ENCODE measurements around the gene NAPB. TPM values are rescaled to one million over a fixed set of nuclear protein-coding genes. Genes with fewer than 3 reads are reported as not detected.
"Not testable (repeated sequence)": the region's sequence is repeated elsewhere in the genome, so short reads cannot be mapped to it uniquely, and the experiment has no call there.

The NAPB gene
- polyA plus RNA-seq, 4 donors, result 13.5 to 24.5 (median 19.3) TPM

DNA sequence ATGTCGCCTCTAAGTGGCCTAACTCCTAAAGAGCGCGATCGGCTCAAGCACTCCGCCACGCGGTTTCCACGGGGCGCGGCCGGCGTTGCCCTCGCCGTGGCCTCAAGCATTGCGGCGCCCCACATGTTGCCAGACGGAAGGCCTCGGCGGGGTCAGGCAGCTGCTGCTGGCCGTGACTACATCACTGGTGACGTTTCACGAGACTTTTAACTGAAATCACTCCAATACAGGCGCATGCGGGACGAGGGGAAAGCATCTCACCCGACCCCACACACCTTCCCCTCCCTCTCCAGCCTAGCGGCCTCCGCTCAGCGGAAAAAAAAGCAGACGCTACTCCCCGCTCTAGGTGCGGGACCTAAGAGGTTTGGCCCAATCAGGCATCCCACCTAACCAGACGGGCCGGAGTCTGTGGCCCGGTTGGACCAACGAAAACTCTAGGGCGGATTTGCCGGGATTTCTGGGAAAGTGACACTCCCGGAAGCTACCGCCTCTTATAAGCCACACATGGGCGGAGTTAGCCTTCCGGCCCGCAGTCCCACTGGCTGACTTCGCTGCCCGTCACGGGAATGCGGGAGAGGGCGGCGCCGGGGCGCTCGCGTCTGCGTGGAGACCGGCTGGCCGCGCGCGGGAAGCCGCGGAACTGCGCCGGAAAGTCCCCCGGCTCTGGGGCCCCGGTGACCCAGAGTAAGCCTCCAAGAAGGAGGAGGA is 70.9 kb downstream of the NAPB start, which contains the start of gene NXT1:
Gene NXT1, plus strand, starts transcription at position 596 of the 708 bp plus-strand sequence. CDS start 3,251 bp downstream, outside the sequence.
- peak; percentile 94 to 98 (median 96) for DNase-seq (ENCODE audit: low read depth in 4 of 4, low spot score in 3 of 4)

DNA sequence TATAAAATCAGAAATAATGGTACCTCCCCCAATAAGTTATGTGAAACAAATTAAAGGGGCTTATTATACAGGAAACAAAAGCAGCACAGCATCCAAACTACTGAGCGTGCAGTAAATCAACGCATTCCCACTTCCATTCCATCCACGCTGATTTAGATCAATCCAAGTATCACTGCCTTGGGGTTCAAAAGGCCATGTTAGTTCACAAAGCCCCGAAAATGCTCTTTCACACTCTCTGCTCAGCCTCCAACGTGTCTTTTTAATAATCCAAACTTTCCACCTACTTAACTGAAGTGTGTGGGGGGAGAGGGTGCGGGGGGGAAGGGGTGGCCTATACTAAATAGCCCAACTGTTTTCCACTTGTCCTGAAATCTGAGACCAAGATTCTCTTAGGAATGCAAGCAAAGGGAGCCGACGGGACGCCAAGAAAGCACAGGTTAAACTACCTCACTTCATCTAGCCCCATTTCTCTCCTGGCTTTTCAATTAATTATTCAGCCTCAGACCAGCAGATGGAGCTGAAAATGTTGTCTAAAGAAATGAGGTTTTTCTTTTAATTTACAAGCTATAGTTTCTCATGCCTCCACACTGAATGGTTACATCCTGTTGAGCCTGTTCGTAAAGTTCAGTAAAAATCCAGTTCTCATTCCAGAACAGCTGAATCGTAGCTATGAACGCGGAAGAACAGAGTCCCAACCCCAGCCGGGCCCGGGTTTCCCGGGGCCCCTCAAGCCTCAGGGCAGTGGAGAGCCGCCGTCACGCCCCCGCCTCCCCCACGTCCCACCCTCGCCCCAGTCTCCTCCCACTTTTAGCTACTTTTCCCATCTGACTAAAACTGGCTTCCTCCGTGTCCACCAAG is 71.7 kb downstream of the NAPB start:
- peak; percentile 67 to 79 (median 73) for DNase-seq (ENCODE audit: low read depth in 4 of 4, low spot score in 3 of 4)

DNA sequence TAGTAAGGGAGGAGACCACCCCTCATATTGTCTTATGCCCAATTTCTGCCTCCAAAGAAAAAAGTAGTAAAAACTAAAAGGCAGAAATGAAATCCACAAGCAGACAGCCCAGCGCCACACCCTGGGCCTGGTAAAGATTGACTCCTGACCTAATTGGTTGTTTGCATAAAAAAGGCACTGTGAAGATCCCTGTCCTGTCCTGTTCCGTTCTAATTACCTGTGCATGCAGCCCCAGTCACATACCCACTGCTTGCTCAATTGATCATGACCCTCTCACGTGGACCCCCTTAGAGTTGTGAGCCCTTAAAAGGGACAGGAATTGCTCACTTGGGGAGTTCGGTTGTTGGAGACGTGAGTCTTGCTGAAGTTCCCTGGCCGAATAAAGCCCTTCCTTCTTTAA is 72.8 kb downstream of the NAPB start:
- DNase-seq (ENCODE audit: low read depth in 4 of 4, low spot score in 3 of 4), result not testable (repeated sequence)

DNA sequence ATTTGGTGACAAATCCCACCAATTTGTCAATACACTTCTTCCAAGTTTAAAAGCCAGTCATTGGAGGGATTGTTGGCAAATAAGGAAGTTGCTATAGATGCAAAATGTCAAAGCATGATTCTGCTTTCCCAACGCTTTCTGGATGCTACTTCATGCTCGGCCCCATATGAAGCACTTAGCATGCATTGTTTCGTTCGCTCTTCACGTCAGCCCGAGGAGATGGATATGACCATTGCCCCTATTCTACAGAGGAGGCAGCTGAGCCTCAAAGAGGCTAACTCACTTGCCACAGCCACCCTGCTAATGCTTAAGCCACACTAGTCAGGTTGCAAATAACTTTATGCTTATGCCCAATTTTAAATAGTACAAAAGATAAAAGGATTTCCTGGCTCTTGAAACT is 73.5 kb downstream of the NAPB start:
- no peak for DNase-seq (ENCODE audit: low read depth in 4 of 4, low spot score in 3 of 4)

DNA sequence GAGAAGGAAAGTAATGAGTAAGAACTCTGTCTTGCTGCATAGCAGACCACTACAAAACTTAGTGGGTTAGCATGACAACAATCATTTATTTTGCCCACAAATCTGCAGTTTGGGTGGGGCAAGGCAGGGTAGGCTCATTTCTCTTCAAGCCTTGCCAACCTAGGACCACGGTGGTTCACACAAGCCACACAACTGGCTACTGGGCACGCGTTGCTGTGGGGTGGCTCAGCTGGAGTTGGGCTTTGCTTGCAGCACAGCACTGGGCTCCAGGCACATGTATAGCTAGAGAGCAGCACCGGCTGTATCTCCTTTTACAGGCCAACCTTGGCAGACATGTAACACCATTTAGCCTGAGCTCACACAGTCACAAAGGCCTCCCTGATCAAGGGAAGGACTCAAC is 75.3 kb downstream of the NAPB start:
- no peak for DNase-seq (ENCODE audit: low read depth in 4 of 4, low spot score in 3 of 4)

DNA sequence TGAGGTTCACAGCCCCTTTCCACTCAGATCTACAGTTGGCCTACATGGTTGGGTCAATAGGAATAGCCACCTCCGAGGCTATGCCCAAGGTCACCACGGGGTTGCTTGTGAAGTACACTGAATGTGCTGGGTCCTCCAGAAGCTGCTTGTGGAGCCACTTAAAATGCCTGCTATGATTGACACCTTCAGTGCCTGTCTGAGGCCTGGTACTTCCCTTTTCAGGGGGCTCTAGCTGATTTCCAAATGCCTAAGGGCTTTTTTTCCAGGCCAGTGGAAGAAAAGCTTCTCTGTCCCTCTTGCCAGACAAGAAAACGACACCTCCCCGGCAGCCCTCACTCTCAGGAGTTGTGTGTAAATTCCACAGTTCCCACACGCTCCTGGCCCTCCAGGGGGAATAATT is 77.0 kb downstream of the NAPB start:
- DNase-seq (ENCODE audit: low read depth in 4 of 4, low spot score in 3 of 4), result no peak

DNA sequence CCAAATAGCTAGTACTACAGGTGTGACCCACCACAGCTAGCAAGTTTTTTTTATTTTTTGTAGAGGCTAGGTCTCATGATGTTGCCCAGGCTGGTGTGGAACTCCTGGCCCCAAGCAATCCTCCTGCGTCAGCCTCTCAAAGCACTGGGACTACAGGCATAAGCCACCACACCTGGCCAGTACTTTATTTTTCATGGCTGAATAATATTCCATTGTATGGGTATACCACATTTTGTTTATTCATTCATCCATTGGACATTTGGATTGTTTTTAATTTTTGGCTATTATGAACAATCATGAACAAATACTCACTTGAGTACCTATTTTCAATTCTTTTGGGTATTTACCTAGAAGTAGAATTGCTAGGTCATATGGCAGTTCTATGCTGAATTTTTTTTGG is 77.7 kb downstream of the NAPB start:
- no peak for DNase-seq (ENCODE audit: low read depth in 4 of 4, low spot score in 3 of 4)

DNA sequence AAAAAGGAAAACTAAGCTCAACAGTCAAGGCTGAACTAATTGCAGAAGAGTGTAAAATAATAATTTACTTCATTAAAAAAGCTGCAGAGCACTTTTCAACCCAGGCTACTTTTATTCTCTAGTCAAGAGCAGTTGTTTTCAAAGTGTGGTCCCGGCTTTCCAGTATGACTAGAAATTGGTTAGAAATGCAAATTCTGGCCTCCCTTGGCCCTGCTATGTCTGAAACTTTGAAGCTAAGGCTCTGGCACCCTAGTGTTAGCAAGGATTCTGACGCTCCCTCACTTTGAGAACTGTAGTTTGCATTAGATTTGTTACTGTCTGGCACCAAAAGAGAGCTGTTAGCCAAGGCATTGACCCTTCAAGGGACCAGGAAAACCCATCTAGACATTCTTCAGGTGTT is 80.2 kb downstream of the NAPB start:
- DNase-seq (ENCODE audit: low read depth in 4 of 4, low spot score in 3 of 4), result no peak

DNA sequence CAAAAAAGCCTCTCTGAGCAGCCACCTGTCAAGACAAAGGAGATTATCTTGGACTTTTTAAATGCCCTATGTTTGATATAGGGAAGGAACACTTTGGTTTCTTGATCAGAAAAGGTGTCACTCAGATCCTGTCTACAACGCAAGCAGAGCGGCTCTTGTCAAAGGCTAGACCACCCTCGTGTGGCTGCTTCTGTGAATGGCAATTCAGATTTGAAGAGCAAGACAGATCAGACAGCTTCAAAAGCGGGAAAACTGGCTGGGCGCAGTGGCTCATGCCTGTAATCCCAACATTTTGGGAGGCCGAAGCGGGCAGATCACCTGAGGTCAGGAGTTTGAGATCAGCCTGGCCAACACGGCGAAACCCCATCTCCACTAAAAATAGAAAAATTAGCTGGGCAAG is 80.8 kb downstream of the NAPB start:
- peak in 2 of 4 donors; percentile 39 to 44 for DNase-seq (ENCODE audit: low read depth in 4 of 4, low spot score in 3 of 4)

DNA sequence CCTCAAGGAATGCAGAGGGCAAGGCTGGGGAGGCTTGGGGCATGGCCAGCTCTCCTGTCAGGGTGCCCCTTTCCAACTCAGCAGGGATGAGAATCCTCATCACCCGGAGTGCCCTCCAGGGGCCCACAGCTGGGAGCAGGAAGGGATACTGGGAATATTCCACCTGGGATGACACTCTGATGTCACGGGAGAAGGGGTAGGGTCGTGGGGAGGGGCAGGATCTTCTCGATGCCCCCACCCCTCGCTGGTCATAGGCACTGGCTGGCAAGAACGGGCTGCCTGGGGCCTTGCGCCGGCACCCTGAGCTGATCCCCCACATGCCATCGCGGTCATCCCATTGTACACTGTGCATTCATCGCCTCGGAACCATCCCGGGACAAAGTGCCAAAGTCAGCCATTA is 81.3 kb downstream of the NAPB start:
- no peak for DNase-seq (ENCODE audit: low read depth in 4 of 4, low spot score in 3 of 4)

DNA sequence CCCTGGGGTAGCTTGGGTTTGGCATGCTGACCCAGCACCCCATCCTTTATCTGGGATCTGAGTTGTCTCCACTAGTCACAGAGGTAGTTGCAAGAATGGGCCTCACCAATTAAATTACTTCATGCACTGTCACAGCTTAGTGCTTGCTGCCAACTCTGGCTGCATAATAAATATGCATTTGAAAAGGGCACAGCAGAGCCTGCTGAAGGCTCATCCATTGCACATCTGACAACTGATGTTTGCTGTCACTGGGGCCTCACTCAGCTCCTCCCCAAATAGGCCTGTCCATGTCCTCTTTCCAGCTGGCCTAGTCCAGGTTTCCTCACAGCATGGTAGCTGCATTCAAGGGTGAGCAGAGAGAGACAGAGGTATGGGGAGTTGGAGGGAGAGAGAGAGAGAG is 84.0 kb downstream of the NAPB start:
- DNase-seq (ENCODE audit: low read depth in 4 of 4, low spot score in 3 of 4), result no peak

DNA sequence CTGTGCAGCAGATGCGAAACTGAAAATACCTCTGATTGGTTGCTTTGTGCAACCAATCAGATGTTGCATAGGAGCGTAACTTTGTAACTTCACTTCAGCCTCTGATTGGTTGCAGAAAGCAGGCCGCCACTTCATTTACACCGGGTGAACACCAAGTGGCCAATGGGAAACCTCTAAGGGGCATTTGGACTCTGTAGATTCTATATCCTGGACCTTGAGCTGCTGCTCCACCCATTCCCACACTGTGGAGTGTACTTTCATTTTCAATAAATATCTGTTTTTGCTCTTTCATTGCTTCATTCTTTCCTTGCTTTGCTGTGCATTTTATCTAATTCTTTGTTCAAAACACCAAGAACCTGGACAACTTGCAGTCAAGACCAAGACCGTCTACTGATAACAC is 84.8 kb downstream of the NAPB start:
- no peak for DNase-seq (ENCODE audit: low read depth in 4 of 4, low spot score in 3 of 4)

DNA sequence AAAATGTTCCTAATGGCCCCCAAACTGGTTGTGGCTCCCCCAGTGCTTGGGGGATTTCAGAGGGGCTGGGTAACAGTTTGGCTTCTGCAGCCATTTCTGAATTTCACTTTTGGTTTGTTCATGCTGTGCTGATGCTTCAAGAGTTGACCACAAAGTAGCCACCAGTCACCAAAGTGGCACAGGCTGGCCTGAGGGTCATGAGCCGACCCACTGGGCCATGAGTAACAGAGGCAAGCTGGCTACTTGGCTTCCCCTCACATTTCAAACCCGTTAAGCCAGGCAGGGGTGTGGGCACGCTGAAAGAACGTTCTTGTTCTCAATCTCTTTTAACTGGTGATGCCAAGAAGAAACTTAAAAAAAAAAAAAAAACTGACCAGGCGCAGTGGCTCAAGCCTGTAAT is 85.8 kb downstream of the NAPB start:
- no peak for DNase-seq (ENCODE audit: low read depth in 4 of 4, low spot score in 3 of 4)

DNA sequence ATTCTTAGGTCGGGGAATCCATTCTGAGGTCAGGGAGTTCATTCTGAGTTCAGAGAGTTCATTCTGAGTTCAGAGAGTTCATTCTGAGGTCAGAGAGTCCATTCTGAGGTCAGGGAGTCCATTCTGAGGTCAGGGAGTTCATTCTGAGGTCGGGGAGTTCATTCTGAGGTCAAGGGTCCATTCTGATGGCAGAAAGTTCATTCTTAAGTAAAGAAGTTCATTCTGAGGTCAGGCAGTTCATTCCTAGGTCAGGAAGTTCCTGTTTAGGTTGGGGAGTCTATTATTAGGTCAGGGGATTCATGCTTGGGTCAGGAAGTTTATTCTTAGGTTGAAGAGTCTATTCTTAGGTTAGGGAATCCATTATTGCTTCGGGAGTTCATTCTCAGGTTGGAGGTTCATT is 87.2 kb downstream of the NAPB start:
- no peak for DNase-seq (ENCODE audit: low read depth in 4 of 4, low spot score in 3 of 4)

DNA sequence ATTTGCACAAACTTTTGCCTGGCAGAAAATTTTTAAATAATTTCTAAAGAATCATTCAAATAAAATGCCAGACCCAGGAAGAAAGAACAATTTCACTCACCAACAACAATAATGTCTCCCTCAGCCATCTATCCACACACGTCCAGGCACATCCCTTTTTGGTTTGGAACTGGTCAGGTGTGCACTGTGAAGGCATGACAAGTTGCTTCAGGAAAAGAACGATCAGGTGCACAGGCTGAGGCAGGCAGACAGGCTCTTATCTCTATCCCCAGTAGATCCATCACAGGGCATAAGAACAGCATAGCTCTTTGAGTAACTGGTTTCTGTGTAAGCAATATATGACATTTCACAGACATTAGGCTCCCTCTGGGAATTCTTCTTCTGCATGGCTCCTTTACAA is 88.8 kb downstream of the NAPB start:
- DNase-seq (ENCODE audit: low read depth in 4 of 4, low spot score in 3 of 4), result no peak

DNA sequence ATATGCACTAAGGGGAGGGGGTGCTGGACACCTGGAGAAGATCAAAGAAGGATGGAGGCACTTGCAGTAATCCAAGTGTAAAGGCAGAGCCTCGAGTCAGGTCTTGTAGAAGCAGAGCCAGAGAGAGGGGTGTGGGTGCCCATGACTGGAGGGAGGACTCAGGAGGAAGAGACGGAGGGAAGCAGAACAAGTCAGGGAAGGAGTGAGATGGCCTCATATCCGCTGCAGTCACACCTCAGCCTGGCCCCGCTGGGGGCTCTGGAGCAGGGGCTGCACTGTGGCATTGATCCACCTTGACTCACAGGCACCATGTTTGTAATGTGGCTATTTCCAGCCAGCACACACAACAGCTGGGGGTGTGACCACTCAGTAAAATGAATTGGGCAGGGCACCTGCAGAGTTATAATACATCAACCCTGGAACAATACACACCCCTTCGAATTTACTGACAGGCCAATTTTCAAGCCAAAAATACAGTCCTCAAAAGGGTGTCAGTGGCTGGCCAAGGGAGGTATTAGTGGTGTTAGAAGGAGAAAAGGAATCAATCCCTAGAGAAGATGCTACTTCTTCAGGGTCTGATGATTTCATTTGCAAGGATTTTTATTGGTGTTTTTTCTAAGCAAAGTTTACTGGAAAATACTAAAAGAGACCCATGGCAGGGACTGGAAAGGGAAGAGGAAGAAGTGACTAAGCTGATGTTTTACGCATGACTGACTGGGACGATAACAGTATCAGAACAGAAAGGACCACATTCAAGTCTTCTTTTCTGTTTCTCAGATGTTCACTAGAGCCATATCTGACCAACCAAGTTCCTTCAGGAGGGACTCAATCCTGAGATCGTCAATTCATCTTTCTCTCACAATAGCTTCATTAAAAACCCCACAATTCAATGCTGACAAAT is 89.6 kb downstream of the NAPB start:
- no peak for DNase-seq (ENCODE audit: low read depth in 4 of 4, low spot score in 3 of 4)

DNA sequence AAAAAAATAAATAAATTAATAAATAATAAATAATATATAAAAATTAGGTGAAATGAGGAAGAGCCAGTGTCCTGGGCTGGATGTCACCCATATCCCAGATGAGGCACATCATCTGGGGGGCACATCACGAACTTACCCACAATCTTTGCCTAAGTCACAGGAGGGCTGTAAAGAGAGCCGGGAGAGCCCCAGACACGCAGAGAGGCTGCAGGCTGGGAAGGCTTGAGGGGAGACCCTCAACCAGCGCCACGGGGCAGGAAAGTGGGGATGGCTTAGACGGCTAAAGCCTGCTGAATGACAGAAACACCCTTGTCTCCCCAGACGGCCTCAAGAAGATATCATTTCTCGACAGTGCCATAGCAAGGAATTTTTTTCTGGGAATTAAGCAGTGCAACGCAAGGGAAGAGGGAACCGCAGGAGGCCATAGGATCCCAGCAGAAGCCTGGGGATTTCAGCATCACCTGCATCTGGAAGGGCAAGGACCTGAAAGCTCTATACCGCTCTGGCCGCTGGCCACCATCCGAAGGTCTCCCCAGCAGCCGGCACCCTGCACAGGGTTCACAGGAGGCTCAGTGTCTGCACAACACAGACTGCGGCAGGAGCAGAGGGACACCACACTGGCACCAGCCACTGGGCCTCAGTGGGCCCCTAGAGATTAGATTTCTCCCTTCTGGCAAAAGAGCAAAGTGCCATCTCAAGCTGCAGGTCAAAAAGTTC is 93.5 kb downstream of the NAPB start:
- DNase-seq (ENCODE audit: low read depth in 4 of 4, low spot score in 3 of 4), result no peak

DNA sequence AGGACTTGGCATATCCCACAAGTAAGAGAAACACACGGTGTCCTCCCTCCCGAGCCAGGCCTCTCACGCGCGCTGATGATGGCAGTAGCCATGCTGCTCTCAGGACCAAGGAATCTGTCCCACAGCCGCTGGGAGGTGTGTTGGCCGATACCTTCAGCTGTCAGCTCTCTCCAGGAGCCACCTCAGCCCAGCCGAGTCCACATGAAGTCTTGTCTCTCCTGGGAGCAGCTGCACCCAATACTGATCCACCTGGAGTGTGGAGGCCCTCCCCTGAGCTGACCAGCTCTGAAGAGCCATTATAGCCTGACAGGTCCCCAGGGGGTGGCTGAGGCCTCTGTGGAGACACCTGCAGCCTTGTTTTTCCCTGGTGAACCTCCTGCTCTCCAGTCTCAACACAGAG is 94.5 kb downstream of the NAPB start:
- DNase-seq (ENCODE audit: low read depth in 4 of 4, low spot score in 3 of 4), result no peak

DNA sequence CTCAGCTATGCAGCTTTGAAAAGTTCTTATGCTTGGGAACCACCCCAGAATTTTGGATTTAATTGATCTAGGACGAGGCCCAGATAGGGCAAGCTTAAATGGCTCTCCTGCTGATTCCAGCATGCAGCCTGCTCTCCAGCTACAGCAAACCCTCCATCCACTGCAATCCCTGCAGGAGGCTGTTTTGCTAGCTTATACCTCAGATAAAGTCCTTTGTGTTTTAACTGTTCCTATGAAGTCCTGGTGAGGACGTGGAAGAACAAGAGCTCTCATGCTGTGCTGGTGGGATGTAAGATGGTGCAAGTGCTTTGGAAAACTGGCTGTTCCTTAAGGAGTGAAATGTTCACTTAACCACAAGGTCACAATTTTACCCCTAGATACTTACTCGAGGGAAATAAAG is 96.2 kb downstream of the NAPB start:
- DNase-seq (ENCODE audit: low read depth in 4 of 4, low spot score in 3 of 4), result no peak

Measured in left renal pelvis (tissue), 4 donors.